Left kidney (tissue), 2 donors: ENCODE results near the gene DOCK4. TPM values are rescaled to one million over a fixed set of nuclear protein-coding genes. Genes with fewer than 3 reads are reported as not detected.

Experiments used
- DNase-seq: peaks from one replicate; pipeline ENCODE4 v3.0.0-alpha.2; 2013
- polyA plus RNA-seq: library from polyadenylated mRNA; unstranded; fragments of 120-200 nt; gene quantifications from one replicate; pipeline ENCODE4 v1.2.1, GENCODE V29; 2013; ENCODE audit not compliant: insufficient read length

DOCK4 gene
- polyA plus RNA-seq, 1 donor: 30.4 TPM

GRCh38 chr7:111728635-111728995, 477.6 kb downstream of the DOCK4 start:
- DNase-seq: no peak

- no peak for DNase-seq
Observed at GRCh38 chr7:111727905-111728634, 478.1 kb downstream of the DOCK4 start.

DNA sequence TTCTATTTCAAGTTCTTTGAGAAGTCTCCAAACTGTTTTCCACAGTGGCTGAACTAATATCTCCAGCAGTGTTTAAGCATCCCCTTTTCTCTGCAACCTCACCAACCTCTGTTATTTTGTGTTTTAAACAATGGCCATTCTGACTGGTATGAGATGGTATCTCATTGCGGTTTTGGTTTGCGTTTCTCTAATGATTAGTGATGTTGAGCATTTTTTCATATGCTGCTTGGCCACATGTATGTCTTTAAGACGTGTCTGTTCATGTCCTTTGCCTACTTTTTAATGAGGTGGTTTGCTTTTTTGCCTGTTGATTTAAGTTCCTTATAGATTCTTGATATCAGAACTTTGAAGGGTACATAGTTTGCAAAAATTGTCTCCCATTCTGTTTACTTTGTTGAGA, 487.3 kb downstream of the DOCK4 start:
- DNase-seq: no peak

DNA sequence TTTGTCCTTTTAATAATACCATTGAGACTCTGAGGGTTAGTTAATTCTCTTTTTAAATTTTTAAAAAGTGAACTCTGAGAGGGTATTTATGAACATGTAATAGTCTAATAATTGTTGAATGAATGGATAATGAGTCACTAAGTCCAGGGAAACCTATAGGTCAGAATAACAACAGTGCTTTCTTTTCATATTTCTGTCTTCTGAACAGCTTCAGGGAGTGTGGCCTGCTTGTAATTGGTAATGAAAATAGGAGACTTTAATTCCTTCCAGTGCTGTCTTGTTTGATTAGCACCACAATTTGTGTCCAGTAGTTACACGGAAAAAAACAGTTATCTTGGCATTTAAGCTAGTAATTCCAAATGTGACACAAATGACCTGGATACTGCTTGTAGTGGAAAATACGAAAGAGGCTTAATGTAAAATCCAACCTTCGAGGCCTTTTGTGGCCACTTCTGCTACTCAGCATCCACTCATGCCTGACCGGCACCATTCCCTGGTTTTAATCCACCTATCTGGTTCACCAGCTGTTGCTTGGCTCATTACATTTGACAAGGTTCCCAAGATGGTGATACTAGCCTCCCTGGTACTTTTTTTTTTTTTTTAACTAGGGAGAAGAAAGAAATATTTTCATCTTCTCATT, 494.7 kb downstream of the DOCK4 start:
- DNase-seq: no peak

DNA sequence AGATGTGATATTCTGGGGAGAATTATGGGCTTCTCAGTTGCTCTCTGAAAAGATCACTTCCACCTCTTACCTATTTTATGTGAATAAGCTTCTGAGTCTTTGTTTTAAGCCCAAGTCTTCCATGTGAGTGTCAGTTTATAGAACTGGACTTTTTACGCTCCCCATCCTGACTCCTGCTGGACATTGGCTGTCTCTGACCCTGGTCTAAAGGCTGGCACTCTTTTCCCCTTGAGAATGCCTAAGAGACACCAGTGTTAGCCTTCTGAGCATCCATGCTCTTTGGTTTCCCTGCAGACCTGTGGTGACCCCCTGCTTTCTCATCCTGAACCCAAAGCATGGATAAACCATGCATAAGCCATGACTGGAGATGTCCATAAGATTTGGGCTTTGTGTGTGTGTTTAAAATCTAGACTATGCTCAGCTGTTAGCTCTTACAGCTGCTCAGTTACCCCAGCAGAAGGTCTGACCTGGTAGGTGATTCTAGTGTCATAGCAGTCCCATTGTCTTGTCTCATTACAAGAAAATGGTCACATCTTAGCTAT, 495.3 kb downstream of the DOCK4 start:
- DNase-seq: no peak

GRCh38 chr7:111708072-111708471, 498.1 kb downstream of the DOCK4 start:
- no peak for DNase-seq

GRCh38 chr7:111705807-111706206, 500.4 kb downstream of the DOCK4 start:
- no peak for DNase-seq

DNA sequence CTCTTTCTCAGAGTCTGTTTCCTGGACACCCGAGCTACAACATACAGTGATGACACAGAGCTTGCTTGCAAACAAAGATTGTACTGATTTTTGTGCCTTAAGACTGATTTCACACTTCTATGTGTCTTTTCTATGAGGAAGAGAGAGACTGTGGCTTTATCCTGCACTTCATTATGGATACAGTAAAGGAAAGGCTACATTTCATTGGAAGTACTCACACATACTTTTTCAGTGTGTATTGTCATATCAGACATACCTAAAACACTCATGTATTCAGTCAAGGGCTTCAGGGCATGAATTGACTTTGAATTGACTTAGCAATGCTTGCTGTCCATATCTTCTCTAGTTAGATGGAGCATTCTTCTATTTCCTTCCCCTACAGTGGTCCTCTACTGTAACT, 508.4 kb downstream of the DOCK4 start:
- no peak for DNase-seq

GRCh38 chr7:111694376-111694775, 511.8 kb downstream of the DOCK4 start:
- no peak for DNase-seq

- no peak for DNase-seq
Observed at GRCh38 chr7:111690364-111691111, 515.7 kb downstream of the DOCK4 start.

DNA sequence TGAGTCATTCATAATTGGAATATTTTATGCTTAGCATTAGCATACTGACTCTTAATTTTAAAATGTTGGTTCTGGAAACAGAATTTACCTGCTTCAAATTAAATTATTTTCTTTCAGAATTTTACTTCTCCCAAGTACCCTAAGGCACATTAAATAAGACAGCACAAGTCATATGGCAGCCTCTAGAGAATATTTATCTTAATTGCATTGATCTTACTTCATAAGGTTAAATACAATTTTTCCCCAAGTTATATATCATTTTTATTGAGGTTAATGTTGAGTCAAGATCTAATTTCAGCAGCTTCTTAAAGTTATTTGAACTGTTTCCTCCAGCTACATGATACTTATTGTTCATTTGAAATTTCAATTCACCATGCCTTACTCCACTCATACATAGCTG, 520.9 kb downstream of the DOCK4 start:
- peak; percentile 3 for DNase-seq

- no peak for DNase-seq
Observed at GRCh38 chr7:111682588-111683340, 523.4 kb downstream of the DOCK4 start.

GRCh38 chr7:111681242-111681641, 525.0 kb downstream of the DOCK4 start:
- no peak for DNase-seq

- no peak for DNase-seq
Observed at GRCh38 chr7:111678986-111679385, 527.2 kb downstream of the DOCK4 start.

DNA sequence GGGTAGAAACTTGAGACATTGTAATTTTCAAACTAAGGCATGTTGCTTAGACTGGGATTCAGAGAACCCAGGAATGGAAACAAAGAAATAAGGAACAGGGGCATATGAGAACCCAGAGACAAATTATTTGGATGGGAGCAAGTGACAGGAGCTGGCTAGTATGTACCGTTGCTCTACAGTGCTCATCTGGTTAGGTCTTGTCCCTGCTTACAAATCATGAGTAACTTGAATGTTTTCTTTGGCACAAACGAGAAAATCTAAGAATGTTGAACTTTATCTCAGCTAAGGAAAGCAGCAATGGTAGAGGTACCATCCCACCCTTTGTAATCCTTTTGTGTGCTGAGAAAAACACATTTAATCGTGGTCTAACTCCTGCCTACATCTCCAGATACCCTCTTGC, 527.9 kb downstream of the DOCK4 start:
- no peak for DNase-seq

- no peak for DNase-seq
Observed at GRCh38 chr7:111677848-111678247, 528.4 kb downstream of the DOCK4 start.

DNA sequence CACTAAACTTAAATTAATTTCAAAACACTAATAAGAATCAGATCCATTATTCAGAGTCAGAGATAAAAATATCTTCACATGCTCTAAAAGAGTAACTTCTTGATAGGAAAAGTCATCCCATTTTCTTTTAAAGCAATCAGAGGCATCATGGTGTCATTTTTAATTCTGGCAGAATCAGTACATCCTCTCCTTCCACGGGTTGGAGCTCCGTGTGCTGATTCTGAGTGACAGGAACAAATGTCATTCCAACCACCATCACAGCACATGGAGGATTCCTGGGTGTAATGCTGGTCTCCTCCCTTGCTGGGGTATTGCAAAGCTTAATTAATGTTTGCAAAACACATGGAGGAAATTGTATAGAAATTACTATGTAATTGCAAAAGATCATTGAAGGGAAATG, 529.4 kb downstream of the DOCK4 start:
- DNase-seq: no peak

Other genes starting within 250 kb of the DOCK4 start
- 42.6 TPM for gene ZNF277, start 296 bp upstream of the DOCK4 start, polyA plus RNA-seq
- gene IFRD1, start 244.1 kb upstream of the DOCK4 start, polyA plus RNA-seq: 49.2 TPM